ENCODE results near the gene GFOD1. TPM values are rescaled to one million over a fixed set of nuclear protein-coding genes. Genes with fewer than 3 reads are reported as not detected.
A peak's percentile ranks its signal among the peaks of the same experiment; 100 is the strongest.

Gene GFOD1
- total RNA-seq = 17.5 TPM

- peak; percentile 44 to 85 (median 78) for DNase-seq (ENCODE audit: low read depth in 2 of 3, low spot score in 2 of 3)
These were observed at the start of gene GFOD1 for GRCh38 chr6:13487122-13488014. Gene GFOD1 (minus strand): TSS chr6:13487600. CDS start chr6:13486890, 710 bp downstream.

DNA sequence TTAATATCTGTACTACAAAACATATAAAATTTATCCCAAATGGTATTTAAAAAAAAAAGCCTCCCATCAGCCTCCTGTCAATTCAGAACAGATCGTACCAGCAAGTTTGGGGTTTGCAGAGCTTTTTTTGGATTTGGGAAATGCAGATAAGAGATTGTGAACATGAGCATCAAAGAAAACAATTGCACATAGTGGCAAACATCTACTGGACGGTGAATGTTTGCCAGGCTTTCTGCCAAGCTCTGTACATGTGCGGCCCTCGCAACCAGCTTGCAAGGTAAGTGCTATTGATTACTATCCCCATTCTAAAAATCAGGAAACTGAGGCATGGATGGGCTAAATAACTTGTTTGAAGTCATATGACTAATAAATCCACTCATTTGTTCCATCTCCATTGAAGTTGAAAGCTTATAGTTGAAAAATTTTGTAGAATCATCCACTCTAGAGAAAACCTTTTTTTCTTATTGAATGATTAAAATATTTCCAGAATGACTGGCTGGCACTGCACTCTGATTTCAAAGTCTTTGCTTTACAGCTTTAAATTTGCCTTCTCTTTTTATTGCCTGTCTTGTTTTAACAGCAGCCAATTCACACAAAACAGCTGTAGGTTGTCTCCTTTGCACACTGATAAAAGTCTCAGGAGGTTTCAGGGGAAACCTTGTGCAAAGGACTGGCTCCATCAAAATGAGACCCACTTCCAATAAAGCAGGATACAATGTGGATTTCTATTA, 49.6 kb upstream of the GFOD1 start:
- no peak for DNase-seq (ENCODE audit: low read depth in 2 of 3, low spot score in 2 of 3)

- no peak for DNase-seq (ENCODE audit: low read depth in 2 of 3, low spot score in 2 of 3)
These were observed 47.9 kb upstream of the GFOD1 start for GRCh38 chr6:13535306-13535705.

DNA sequence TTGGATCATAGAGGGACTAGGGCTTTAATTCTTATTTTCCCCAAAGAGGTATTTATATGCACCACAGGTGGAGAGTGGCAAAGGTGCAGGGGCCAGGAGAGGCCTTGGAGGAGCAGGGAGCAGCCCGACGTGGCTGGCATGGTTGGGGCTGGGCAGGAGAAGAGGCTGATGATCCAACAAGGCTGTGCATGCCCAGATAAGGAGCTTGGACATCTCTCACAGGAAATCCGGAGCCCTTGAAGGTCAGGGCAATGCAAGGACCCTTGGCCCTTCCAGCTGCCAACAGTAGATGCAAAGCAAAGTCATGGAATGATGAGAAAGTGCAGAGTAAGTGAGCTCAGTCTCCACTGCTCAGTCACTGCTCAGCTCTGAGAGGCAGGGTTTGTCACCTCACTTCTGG, 47.1 kb upstream of the GFOD1 start:
- DNase-seq (ENCODE audit: low read depth in 2 of 3, low spot score in 2 of 3) = no peak

GRCh38 chr6:13531956-13532355, 44.6 kb upstream of the GFOD1 start:
- no peak for DNase-seq (ENCODE audit: low read depth in 2 of 3, low spot score in 2 of 3)

DNA sequence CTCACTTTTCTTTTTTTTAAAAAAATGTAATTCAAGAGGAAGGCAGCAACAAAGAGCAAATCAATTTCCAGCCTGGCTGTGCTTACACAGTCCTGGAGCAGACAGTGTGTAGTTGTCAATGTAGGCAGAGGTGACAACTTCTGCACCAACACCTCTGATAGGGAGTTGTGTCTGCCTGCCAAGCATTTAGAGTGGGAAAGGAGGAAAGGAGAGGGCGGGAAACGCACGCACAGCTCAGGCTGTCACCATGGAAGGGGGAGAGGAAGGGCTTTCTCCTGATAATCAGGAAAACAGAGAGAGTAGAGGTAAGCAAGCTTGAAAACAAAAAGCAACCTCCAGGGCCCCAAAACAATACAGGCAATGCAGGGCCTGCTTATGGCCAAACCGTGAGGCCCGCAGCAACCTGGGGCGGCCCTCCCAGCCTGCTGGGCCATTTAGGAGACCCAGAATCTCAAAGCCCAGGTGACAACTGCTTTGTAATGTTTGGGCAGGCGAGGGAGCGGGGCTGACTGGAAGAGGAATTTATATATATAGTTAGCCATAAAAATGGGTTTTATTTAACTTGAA, 41.5 kb upstream of the GFOD1 start:
- DNase-seq (ENCODE audit: low read depth in 2 of 3, low spot score in 2 of 3) = no peak

GRCh38 chr6:13528232-13528631, 40.8 kb upstream of the GFOD1 start:
- DNase-seq (ENCODE audit: low read depth in 2 of 3, low spot score in 2 of 3) = peak in 2 of 3 donors; percentile 29 to 44

- no peak for DNase-seq (ENCODE audit: low read depth in 2 of 3, low spot score in 2 of 3)
These were observed 40.3 kb upstream of the GFOD1 start for GRCh38 chr6:13527671-13528056.

- DNase-seq (ENCODE audit: low read depth in 2 of 3, low spot score in 2 of 3) = peak; percentile 3 to 98 (median 93)
These were observed 39.6 kb upstream of the GFOD1 start for GRCh38 chr6:13526727-13527670.

GRCh38 chr6:13526357-13526726, 38.9 kb upstream of the GFOD1 start:
- DNase-seq (ENCODE audit: low read depth in 2 of 3, low spot score in 2 of 3) = no peak

DNA sequence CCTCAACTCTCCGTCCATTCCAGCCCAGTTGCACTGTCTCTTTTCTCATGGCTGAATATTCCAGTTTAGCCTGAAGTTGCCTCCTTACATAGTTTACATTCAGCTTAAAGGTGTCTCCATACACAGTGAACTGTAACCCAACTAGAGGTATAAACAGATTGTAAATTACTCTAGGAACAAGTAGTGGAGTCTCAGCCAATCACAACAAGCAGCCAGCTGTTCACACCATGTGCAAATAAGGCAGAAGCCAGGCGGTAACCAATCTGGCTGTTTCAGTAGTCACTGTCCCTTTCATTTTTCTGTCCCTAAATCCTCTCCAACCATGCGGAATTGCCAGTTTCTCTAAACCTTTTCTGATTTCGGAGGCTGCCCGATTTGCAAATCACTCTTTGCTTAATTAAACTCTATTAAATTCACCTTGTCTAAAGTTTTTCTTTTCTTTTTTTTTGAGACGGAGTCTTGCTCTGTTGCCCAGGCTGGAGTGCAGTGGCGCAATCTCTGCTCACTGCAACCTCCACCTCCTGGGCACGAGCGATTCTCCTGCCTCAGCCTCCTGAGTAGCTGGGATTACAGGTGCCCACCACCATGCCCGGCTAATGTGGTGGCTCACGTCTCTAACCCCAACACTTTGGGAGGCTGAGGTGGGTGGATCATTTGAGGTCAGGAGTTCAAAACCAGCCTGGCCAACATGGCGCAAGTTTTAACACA, 37.6 kb upstream of the GFOD1 start:
- DNase-seq (ENCODE audit: low read depth in 2 of 3, low spot score in 2 of 3) = no peak

- DNase-seq (ENCODE audit: low read depth in 2 of 3, low spot score in 2 of 3) = no peak
These were observed 36.6 kb upstream of the GFOD1 start for GRCh38 chr6:13523826-13524622.

- DNase-seq (ENCODE audit: low read depth in 2 of 3, low spot score in 2 of 3) = no peak
These were observed 35.3 kb upstream of the GFOD1 start for GRCh38 chr6:13522656-13523055.

DNA sequence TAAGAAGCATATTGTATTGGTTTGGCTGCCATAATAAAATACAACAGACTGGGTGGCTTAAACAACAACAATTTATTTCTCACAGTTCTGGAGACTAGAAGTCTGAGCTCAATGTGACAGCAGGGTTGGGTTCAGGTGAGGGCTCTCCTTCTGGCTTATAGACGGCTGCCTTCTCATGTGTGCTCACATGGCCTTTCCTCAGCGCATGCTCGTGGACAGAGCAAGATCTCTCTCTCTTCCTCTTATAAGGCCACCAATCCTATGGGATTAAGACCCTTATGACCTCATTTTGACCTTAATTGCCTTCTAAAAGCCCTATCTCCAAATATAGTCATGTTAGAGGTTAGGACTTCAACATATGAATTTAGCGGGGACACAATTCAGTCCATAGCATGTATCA, 32.4 kb upstream of the GFOD1 start:
- DNase-seq (ENCODE audit: low read depth in 2 of 3, low spot score in 2 of 3) = no peak

- no peak for DNase-seq (ENCODE audit: low read depth in 2 of 3, low spot score in 2 of 3)
These were observed 29.7 kb upstream of the GFOD1 start for GRCh38 chr6:13517116-13517515.

DNA sequence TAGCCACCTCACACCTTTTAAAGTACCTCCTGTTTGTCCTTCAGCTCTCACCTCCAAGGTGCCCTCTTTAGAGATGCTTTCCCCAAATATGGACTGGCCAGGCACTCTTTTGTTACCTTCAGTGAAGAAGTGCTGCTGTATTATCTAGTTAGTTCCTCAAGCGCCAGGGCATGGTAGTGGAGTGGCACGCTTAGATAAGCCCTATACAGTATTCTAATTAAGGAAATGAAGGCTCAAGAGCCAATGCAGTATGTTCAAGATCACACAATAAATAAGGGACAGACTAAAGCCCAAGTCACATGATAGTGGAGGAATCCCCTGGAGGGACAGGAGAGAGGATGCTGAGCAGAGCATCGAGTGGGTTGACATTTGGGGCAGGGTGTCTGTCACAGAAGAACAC, 28.5 kb upstream of the GFOD1 start:
- no peak for DNase-seq (ENCODE audit: low read depth in 2 of 3, low spot score in 2 of 3)

- no peak for DNase-seq (ENCODE audit: low read depth in 2 of 3, low spot score in 2 of 3)
These were observed 26.5 kb upstream of the GFOD1 start for GRCh38 chr6:13513626-13514502.

GRCh38 chr6:13512900-13513299, 25.5 kb upstream of the GFOD1 start:
- DNase-seq (ENCODE audit: low read depth in 2 of 3, low spot score in 2 of 3) = no peak
